Measurements from ENCODE around the gene PARD3B.

Gene PARD3B

GRCh38 chr2:204776781-204777559 lies 231.7 kb downstream of the PARD3B start:
- no peak for TF ChIP-seq L3MBTL2 (conservative IDR thresholded peaks at IDR 0.05)
- no peak for TF ChIP-seq FOXK2 (IDR thresholded peaks at IDR 0.05)
- TF ChIP-seq HDGF (IDR thresholded peaks at IDR 0.05; ENCODE audit: borderline replicate concordance), result no peak
- TF ChIP-seq FOXA1 (IDR thresholded peaks at IDR 0.05), result no peak
- TF ChIP-seq BHLHE40 (IDR thresholded peaks at IDR 0.05; ENCODE audit: borderline replicate concordance), result no peak
- no peak for TF ChIP-seq FOXM1 (IDR thresholded peaks at IDR 0.05; ENCODE audit: borderline replicate concordance)
- TF ChIP-seq TARDBP (IDR thresholded peaks at IDR 0.05), result no peak
- TF ChIP-seq SP1 (IDR thresholded peaks at IDR 0.05), result no peak
- no peak for TF ChIP-seq ZNF384 (IDR thresholded peaks at IDR 0.05)
- no peak for TF ChIP-seq PKNOX1 (IDR thresholded peaks at IDR 0.05)
- TF ChIP-seq LEF1 (IDR thresholded peaks at IDR 0.05; ENCODE audit: borderline replicate concordance), result no peak
- TF ChIP-seq ARNT (IDR thresholded peaks at IDR 0.05), result no peak
- no peak for TF ChIP-seq CTBP1 (IDR thresholded peaks at IDR 0.05; ENCODE audit: borderline replicate concordance)
- no peak for TF ChIP-seq SUZ12 (IDR thresholded peaks at IDR 0.05)
- no peak for TF ChIP-seq ELF4 (IDR thresholded peaks at IDR 0.05)
- TF ChIP-seq NFRKB (IDR thresholded peaks at IDR 0.05), result no peak
- DNase-seq (ENCODE audit: extremely low spot score), result no peak
- CTCF ChIA-PET, result no interaction called here
- POLR2A ChIA-PET, result no interaction called here

GRCh38 chr2:204779771-204780170 lies 234.5 kb downstream of the PARD3B start:
- no peak for TF ChIP-seq CTBP1 (IDR thresholded peaks at IDR 0.05; ENCODE audit: borderline replicate concordance)
- no peak for TF ChIP-seq ELF4 (IDR thresholded peaks at IDR 0.05)
- no peak for TF ChIP-seq PKNOX1 (IDR thresholded peaks at IDR 0.05)
- no peak for TF ChIP-seq SUZ12 (IDR thresholded peaks at IDR 0.05)
- no peak for TF ChIP-seq SP1 (IDR thresholded peaks at IDR 0.05)
- TF ChIP-seq ARNT (IDR thresholded peaks at IDR 0.05), result no peak
- TF ChIP-seq FOXK2 (IDR thresholded peaks at IDR 0.05), result no peak
- no peak for TF ChIP-seq FOXM1 (IDR thresholded peaks at IDR 0.05; ENCODE audit: borderline replicate concordance)
- TF ChIP-seq FOXA1 (IDR thresholded peaks at IDR 0.05), result no peak
- no peak for TF ChIP-seq NFRKB (IDR thresholded peaks at IDR 0.05)
- TF ChIP-seq ZNF384 (IDR thresholded peaks at IDR 0.05), result no peak
- no peak for TF ChIP-seq TARDBP (IDR thresholded peaks at IDR 0.05)
- no peak for TF ChIP-seq BHLHE40 (IDR thresholded peaks at IDR 0.05; ENCODE audit: borderline replicate concordance)
- no peak for TF ChIP-seq HDGF (IDR thresholded peaks at IDR 0.05; ENCODE audit: borderline replicate concordance)
- no peak for TF ChIP-seq L3MBTL2 (conservative IDR thresholded peaks at IDR 0.05)
- ChIA-PET POLR2A (no interaction called here), CTCF (interaction anchor here (0.6 kb wide), 1 partner anchor 897 kb away, joined by 5 read pairs; no protein-coding TSS in a partner anchor)
- DNase-seq (ENCODE audit: extremely low spot score), result no peak

- ChIA-PET CTCF (interaction anchor here (0.6 kb wide), 1 partner anchor 935 kb away, joined by 3 read pairs; no protein-coding TSS in a partner anchor), POLR2A (no interaction called here)
- no peak for DNase-seq (ENCODE audit: extremely low spot score)
- no peak for TF ChIP-seq FOXM1 (IDR thresholded peaks at IDR 0.05; ENCODE audit: borderline replicate concordance)
- TF ChIP-seq ARNT (IDR thresholded peaks at IDR 0.05), result no peak
- no peak for TF ChIP-seq L3MBTL2 (conservative IDR thresholded peaks at IDR 0.05)
- no peak for TF ChIP-seq BHLHE40 (IDR thresholded peaks at IDR 0.05; ENCODE audit: borderline replicate concordance)
- no peak for TF ChIP-seq SP1 (IDR thresholded peaks at IDR 0.05)
- no peak for TF ChIP-seq ELF4 (IDR thresholded peaks at IDR 0.05)
- no peak for TF ChIP-seq CTBP1 (IDR thresholded peaks at IDR 0.05; ENCODE audit: borderline replicate concordance)
- TF ChIP-seq NFRKB (IDR thresholded peaks at IDR 0.05), result no peak
- TF ChIP-seq HDGF (IDR thresholded peaks at IDR 0.05; ENCODE audit: borderline replicate concordance), result no peak
- TF ChIP-seq SUZ12 (IDR thresholded peaks at IDR 0.05), result no peak
- no peak for TF ChIP-seq TARDBP (IDR thresholded peaks at IDR 0.05)
These were observed 236.7 kb downstream of the PARD3B start for GRCh38 chr2:204781941-204782340.

- ChIA-PET POLR2A (no interaction called here), CTCF (no interaction called here)
- no peak for TF ChIP-seq NFRKB (IDR thresholded peaks at IDR 0.05)
- no peak for TF ChIP-seq LEF1 (IDR thresholded peaks at IDR 0.05; ENCODE audit: borderline replicate concordance)
- no peak for TF ChIP-seq ZNF384 (IDR thresholded peaks at IDR 0.05)
- TF ChIP-seq BHLHE40 (IDR thresholded peaks at IDR 0.05; ENCODE audit: borderline replicate concordance), result no peak
- no peak for DNase-seq (ENCODE audit: extremely low spot score)
These were observed 244.8 kb downstream of the PARD3B start for GRCh38 chr2:204790076-204790475.

GRCh38 chr2:204791230-204791629 lies 246.0 kb downstream of the PARD3B start:
- DNase-seq (ENCODE audit: extremely low spot score), result no peak
- TF ChIP-seq TARDBP (IDR thresholded peaks at IDR 0.05) (no peak), FOXM1 (IDR thresholded peaks at IDR 0.05; ENCODE audit: borderline replicate concordance) (no peak), L3MBTL2 (conservative IDR thresholded peaks at IDR 0.05) (no peak), NFRKB (IDR thresholded peaks at IDR 0.05) (no peak), HDGF (IDR thresholded peaks at IDR 0.05; ENCODE audit: borderline replicate concordance) (no peak), ARNT (IDR thresholded peaks at IDR 0.05) (no peak), SUZ12 (IDR thresholded peaks at IDR 0.05) (no peak), ELF4 (IDR thresholded peaks at IDR 0.05) (no peak), ZNF384 (IDR thresholded peaks at IDR 0.05) (no peak)
- POLR2A ChIA-PET, result no interaction called here
- CTCF ChIA-PET, result no interaction called here

- TF ChIP-seq ARNT (IDR thresholded peaks at IDR 0.05), result no peak
- TF ChIP-seq FOXK2 (IDR thresholded peaks at IDR 0.05), result no peak
- ChIA-PET POLR2A (no interaction called here), CTCF (no interaction called here)
- DNase-seq (ENCODE audit: extremely low spot score), result no peak
These were observed 249.3 kb downstream of the PARD3B start for GRCh38 chr2:204794624-204795023.

GRCh38 chr2:204795156-204795555 lies 249.9 kb downstream of the PARD3B start:
- TF ChIP-seq FOXM1 (IDR thresholded peaks at IDR 0.05; ENCODE audit: borderline replicate concordance), result no peak
- TF ChIP-seq L3MBTL2 (conservative IDR thresholded peaks at IDR 0.05), result no peak
- TF ChIP-seq ARNT (IDR thresholded peaks at IDR 0.05), result no peak
- TF ChIP-seq CTBP1 (IDR thresholded peaks at IDR 0.05; ENCODE audit: borderline replicate concordance), result no peak
- TF ChIP-seq TARDBP (IDR thresholded peaks at IDR 0.05), result no peak
- TF ChIP-seq FOXK2 (IDR thresholded peaks at IDR 0.05), result no peak
- no peak for TF ChIP-seq ELF4 (IDR thresholded peaks at IDR 0.05)
- TF ChIP-seq SUZ12 (IDR thresholded peaks at IDR 0.05), result no peak
- no peak for TF ChIP-seq NFRKB (IDR thresholded peaks at IDR 0.05)
- TF ChIP-seq BHLHE40 (IDR thresholded peaks at IDR 0.05; ENCODE audit: borderline replicate concordance), result no peak
- no peak for TF ChIP-seq SP1 (IDR thresholded peaks at IDR 0.05)
- no peak for TF ChIP-seq ZNF384 (IDR thresholded peaks at IDR 0.05)
- TF ChIP-seq FOXA1 (IDR thresholded peaks at IDR 0.05), result no peak
- no peak for TF ChIP-seq PKNOX1 (IDR thresholded peaks at IDR 0.05)
- no peak for TF ChIP-seq LEF1 (IDR thresholded peaks at IDR 0.05; ENCODE audit: borderline replicate concordance)
- no peak for TF ChIP-seq HDGF (IDR thresholded peaks at IDR 0.05; ENCODE audit: borderline replicate concordance)
- ChIA-PET POLR2A (no interaction called here), CTCF (no interaction called here)
- DNase-seq (ENCODE audit: extremely low spot score), result no peak
